ENCODE data around the gene IKZF3.

GRCh38 chr17:39722104-39722503 lies 142.0 kb downstream of the IKZF3 start:
- TF ChIP-seq CTCF (conservative IDR thresholded peaks at IDR 0.05) (no peak), ZFX (IDR thresholded peaks at IDR 0.05) (no peak)

Data from C4-2B (cell line).